Astrocyte (in vitro differentiated cells and primary cell): ENCODE measurements around the gene DTWD2.

ENCODE experiments used
- CTCF ChIP-seq: IDR thresholded peaks from 2 replicates; pipeline ENCODE4 v1.5.1; 2011; ENCODE audit warnings: low read depth, mild to moderate bottlenecking, inconsistent platforms, low read length, moderate library complexity; ENCODE audit not compliant: insufficient read depth
- EZH2 ChIP-seq: IDR thresholded peaks from 2 replicates; pipeline ENCODE4 v1.6.1; 2012; ENCODE audit warnings: mild to moderate bottlenecking, low read length, inconsistent platforms; ENCODE audit not compliant: insufficient read depth

DNA sequence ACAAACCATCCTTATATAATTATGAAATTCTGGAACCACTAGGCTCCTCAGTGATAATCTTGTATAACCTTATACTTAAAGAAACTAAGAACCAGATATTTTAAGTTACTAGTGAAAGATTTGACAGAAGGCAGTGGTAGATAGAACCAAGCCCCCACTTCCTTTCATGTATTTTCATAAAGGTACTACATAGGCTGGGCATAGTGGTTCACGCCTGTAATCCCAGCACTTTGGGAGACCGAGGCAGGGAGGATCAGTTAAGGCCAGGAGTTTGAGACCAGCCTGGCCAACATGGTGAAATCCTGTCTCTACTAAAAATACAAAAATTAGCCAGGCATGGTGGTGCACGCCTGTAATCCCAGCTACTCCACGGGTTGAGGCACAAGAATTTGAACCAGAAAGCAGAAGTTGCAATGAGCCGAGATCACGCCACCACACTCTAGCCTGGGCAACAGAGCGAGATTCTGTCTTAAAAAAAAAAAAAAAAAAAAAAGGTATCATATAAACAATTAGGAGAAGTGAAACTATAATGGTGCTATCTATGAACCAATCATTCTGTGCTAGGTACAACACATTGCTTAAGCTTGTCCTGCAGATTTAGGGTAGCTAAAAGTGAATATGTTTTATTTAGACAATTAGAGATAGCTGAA, 27.9 kb upstream of the DTWD2 start:
- TF ChIP-seq CTCF (no peak), EZH2 (no peak)
